Measurements from ENCODE around the gene QKI. TPM values are rescaled to one million over a fixed set of nuclear protein-coding genes. Genes with fewer than 3 reads are reported as not detected.

The QKI gene
- total RNA-seq, 4 donors from 2014 or later: 229 to 300 (median 263) TPM

- no peak for ATAC-seq (ENCODE audit: low FRiP score)
- DNase-seq (ENCODE audit: low spot score): no peak
- TF ChIP-seq CTCF (IDR thresholded peaks at IDR 0.05): no peak
These were observed 197.7 kb downstream of the QKI start for GRCh38 chr6:163612200-163612599.

- TF ChIP-seq CTCF (IDR thresholded peaks at IDR 0.05): no peak
- ATAC-seq (ENCODE audit: low FRiP score): no peak
- DNase-seq (ENCODE audit: low spot score): no peak
These were observed 198.5 kb downstream of the QKI start for GRCh38 chr6:163613025-163613424.

GRCh38 chr6:163613668-163614067 lies 199.2 kb downstream of the QKI start:
- ATAC-seq (ENCODE audit: low FRiP score) (no peak), DNase-seq (ENCODE audit: low spot score) (no peak)
- no peak for TF ChIP-seq CTCF (IDR thresholded peaks at IDR 0.05)

- no peak for TF ChIP-seq CTCF (IDR thresholded peaks at IDR 0.05)
- ATAC-seq (ENCODE audit: low FRiP score) (no peak), DNase-seq (ENCODE audit: low spot score) (no peak)
These were observed 201.9 kb downstream of the QKI start for GRCh38 chr6:163616452-163616851.

GRCh38 chr6:163617549-163617948 lies 203.0 kb downstream of the QKI start:
- DNase-seq (ENCODE audit: low spot score): no peak
- no peak for TF ChIP-seq CTCF (IDR thresholded peaks at IDR 0.05)
- ATAC-seq (ENCODE audit: low FRiP score): no peak

- no peak for TF ChIP-seq CTCF (IDR thresholded peaks at IDR 0.05)
- DNase-seq (ENCODE audit: low spot score) (no peak), ATAC-seq (ENCODE audit: low FRiP score) (no peak)
These were observed 205.6 kb downstream of the QKI start for GRCh38 chr6:163620101-163620500.

- ATAC-seq (ENCODE audit: low FRiP score) (no peak), DNase-seq (ENCODE audit: low spot score) (no peak)
- no peak for TF ChIP-seq CTCF (IDR thresholded peaks at IDR 0.05)
These were observed 206.3 kb downstream of the QKI start for GRCh38 chr6:163620670-163621330.
